Activated CD4-positive, alpha-beta T cell treated with anti-CD3 and anti-CD28 coated beads, Interleukin-2, amount 50 U/mL, for 48 hours (primary cell): ENCODE results near the gene CAGE1.
A peak's percentile ranks its signal among the peaks of the same experiment; 100 is the strongest.

Source experiments
- DNase-seq, 2 experiments: peaks; one replicate each; pipeline ENCODE4 v3.0.0-alpha.2; 2020

CAGE1 gene

DNA sequence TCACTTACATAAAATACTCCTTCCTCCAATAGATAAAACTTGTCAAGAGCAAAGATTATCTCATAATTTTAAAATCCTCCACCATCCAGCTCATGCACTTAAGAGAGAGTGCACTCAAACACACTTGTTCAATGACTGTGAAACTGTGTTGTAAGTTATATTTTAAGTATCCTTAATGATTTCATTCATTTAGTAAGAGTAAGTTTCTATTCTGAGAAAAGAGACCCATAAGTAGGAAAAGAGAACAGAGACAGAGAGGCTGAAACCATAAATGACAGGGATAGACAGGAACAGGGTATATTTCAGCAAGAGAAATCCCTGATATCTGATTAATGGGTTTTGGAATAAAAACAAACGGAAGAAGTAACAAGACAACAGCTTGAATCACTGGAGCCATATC, 84.7 kb downstream of the CAGE1 start:
- no peak for DNase-seq

DNA sequence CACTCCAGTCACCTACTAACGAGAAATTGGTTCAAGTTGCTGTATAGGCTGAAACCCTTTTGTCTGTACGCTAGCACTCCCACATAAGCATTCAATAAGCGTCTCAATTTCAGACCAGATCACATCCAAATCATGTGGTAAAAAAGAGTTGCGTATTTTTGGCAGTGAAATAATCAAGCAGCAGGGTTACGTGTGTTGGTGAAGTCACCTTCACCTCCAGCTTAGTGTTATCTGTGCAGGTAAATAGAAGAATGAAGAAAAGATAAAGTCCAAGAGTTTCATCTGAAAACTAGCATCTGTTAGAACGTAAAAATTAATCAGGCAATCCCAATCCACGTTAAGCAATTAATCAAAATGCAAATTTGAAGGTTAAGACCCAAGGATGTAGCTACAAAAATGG, 87.8 kb downstream of the CAGE1 start:
- DNase-seq: no peak

DNA sequence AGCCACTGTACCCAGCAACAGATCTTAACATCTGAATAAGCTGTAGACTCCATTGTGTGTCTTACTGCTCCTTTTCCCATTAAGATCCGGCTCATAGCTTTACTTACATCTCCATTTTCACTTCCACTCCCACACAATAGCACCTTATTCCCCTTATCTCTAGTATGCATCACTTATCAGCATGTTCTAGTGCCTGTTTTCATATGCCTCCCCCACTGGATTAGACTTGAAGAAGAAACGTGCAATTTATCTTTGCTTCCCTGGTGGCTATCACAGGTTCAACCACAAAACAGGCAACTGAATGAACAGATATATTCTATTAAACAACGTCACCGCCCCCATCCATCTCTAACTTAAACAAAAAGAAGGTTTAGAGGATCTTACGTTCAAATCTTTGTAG, 88.6 kb downstream of the CAGE1 start:
- DNase-seq: no peak

DNA sequence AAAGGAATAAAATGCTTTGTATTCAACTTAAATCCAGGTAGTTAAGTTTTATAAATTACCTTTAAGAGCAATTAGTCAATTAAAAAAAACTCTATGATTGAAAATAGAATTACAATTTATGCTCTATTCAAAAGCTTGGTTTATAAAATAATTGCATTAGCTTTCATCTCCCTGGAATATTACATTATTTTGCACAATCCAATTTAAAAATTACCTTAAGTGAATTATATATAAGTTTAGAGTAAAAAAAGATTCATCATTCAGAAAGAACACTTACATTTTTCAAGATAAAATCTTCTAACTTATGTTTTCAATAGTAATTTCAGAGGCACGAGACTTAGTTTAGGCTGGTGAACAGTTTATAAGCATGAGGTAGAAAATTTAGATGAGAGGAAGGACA, 91.4 kb downstream of the CAGE1 start:
- no peak for DNase-seq

DNA sequence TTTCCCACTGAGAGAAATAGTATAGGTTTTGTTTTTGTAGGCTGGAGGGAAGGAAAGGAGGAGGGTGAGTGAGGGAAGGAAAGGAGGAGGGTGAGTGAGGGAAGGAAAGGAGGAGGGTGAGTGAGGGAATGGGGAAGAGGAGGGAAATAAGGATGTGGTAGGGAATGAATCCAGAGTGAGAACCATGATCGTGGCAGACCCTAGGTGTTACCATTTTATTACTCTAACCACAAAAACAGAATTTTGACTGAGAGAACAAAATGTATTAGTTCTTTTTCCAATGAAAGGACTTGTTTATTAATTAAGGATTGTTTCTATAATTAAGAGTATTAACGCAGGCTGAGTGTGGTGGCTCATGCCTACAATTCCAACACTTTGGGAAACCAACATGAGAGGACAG, 92.9 kb downstream of the CAGE1 start:
- no peak for DNase-seq

DNA sequence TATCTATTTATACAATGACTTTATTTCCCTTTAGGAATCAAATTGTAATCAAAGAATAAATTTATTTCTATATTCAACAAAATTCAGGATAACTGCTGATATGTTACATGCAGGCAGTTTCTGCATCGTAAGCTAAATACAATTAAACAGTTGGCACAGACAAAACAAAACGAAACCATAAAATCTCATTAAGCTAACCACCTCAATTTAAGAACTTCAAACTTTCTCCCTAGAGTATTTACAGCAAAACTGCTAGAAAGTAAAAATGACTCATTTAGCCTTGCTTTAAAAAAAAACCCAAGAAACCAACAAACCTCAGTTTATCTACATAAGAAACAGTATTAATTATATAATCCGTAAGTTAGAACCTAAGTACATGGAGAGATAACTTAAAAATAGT, 93.6 kb downstream of the CAGE1 start:
- no peak for DNase-seq

DNA sequence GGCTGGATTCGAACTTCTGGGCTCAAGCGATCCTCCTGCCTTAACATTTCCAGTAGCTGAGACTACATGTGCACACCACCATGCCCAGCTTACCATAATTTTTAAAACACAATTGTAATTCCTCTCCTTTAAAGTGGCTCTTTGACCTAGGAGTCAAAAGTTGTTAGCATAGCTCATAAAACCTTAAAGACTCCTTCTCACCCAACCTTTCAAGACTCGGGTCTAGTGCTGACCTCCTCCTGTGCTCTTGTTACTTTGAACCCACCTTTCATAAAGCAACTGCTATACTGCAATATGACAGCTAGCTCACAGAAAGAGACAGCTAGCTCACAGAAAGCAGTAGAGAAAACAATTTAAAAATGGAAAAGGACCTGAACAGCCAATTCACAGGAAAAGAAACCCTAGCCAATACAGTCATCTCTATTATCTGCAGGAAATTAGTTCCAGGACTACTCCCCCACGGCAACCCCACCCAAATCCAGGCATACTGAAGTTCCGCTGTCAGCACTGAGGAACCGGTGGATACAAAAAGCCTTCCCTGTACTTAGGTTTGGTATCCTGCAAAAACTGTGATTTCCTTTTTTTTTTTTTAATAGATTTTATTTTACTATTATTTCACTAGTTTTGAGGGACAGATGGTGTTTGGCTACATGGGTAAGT, 96.8 kb downstream of the CAGE1 start:
- no peak for DNase-seq

DNA sequence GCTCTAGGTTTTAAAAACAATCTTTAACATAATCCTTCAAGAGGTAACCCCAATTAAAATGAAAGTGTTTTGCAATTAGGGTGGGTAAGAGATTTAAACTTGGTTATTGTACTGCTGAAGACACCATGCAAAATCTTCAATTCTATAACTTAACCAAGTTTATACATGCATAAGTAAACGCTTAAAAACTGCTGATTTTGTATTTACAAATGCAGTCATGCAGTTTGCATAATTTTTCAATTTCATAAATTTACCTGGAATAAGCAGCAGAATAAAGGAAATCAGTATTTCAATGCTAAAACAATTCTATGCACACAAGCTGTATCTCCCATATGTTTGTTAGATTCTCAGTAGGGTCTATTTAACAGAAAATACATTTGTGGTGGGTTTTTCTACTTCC, 99.5 kb downstream of the CAGE1 start:
- DNase-seq: no peak

DNA sequence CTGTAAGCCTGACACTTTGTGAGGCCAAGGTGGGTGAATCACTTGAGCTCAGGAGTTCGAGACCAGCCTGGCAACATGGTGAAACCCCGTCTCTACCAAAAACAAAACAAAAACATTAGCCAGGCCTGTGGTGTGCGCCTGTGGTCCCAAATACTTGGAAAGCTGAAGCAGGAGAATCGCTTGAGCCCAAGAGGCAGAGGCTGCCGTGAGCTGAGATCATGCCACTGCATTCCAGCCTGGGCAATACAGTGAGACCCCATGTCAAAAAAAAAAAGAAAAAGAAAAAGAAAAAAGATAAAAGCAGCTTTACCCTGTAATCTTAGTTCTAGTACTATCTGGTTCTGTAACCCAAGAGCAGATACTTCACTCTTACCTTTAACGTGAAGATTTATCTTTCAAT, 104.1 kb downstream of the CAGE1 start:
- no peak for DNase-seq

DNA sequence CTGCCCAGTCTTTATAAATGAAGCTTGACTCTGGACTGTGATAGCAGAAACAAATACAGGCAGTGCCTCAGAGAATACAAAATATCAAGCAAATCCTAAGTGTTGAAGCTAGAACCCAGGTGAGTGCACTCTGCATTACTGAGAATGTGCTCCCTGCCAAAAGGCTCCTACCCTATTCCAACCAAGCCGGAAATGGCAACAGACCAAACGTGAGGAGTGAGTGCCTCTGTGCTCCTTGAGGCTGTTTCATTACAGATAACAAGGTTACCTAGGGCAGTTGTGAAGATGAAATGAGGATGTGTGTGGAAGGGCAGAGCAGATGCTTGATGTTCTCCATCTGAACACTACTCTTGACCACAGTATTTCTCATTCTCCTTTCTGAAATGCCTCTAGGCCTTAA, 105.9 kb downstream of the CAGE1 start:
- no peak for DNase-seq

DNA sequence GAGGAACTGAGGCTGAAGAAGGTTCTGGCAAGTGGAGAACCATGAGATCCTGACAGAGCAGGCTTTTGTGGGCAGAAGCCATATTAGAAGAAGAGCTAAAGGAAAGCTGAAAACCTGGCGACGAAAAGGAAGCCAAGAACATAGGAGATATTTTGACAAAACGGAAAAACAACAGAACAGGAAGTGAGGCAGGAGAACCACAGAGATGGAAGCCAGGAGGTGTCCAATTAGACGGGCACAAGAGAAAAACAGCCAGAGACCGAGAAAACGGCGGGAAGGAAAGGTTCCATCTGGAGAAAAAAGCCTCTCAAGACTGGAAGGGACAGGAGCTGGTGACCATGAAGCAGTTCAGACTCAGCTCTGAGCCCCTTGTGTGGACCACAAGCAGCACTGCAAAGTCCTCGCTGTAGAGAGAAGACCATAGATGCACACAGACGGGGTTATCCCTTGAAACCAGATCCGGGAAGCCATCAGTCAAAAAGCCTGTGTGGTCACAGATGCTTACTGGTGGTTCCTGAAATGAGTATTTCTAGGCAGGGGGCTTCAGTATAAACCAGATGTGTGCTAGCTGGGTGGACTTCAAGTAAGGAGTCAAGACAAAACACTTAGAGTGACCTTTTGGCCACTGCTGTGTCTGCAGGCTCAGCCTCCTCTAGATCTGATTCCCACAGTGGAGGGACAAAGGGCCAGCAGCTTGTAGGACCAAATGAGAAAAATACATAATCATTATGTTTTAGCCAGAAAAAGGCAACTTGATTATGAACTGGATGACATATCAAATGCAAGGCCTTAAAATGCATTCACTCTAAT, 107.2 kb downstream of the CAGE1 start:
- DNase-seq: peak in 1 of 2 experiments; percentile 10
